GM18861 (cell line): ENCODE data around the gene THSD7B.

Source experiments
- ATAC-seq: cut with Tn5 transposase; IDR thresholded peaks from one replicate; pipeline ENCODE4 v1.9.1; 2021; ENCODE audit not compliant: unreplicated experiment

THSD7B gene

DNA sequence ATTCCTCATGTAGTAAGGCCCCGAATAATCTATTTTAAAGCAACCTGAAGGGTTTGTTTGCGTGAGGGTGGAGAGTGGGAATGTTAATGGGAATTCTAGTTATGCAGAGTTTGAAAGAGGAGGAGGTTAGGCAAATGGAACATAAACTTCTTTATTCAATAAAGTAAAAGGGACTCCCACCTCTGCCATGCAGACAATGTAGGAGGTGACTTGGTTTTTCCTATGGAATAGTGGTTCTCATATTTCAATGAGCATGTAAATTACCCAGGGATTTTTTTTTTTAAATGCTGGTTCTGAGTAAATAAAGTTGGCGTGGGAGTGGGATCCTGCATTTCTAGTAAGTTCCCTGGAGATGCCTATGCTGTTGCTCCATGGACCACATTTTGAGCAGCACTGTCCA is 367.9 kb downstream of the THSD7B start:
- ATAC-seq, result no peak

DNA sequence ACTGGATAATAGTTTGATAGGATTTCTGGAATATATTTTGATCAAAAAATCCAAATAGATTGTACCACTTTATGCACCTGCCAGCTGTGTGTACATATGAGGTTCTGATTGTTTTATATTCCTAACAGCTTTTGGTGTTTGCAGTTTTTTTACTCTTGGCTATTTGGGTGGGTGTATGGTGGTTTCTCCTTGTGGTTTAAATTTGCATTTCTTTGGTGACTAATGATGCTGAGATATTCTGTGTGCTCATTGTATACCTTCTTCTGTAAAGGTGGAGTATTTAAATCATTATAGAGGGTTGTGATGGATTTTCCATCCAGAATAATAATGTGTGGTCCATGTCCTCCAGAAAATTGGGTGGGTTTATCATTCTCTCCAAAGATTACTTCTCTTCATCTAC is 372.9 kb downstream of the THSD7B start:
- ATAC-seq, result no peak

DNA sequence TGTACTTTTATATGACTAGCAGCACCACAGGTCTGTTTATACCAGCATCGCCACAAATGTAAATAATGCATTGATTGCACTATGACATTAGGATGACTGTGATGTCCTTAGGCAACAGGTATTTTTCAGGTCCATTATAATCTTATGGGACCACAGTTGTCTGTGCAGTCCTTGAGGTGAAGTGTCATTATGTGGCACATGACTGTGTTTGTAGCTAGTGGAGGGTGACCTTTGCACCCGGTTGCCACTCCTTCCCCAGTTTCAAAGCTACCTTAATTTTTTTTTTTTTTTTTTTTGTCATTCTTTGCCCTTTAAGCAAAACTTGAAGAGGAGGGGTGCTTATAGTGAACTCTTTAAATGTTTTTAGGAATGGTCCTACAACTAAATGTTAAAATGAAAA is 386.4 kb downstream of the THSD7B start:
- no peak for ATAC-seq

DNA sequence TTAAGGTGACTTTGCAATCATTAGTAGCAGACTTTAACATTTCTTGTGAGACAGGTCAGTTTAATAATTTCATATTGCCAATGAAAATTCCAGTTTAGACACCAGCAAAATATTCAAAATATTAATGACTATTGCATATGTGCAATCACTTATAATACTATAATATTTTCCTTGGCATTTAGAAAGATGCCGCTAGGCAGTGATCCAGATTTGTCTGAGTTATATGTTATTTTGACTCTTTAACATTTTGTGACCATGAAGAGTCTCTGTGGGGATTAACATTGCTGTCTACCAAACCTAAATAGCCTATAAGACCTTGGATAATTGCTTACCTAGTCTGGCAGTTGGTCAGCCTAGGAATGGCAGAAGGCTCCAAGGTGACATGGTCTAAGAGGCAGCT is 389.6 kb downstream of the THSD7B start:
- ATAC-seq, result no peak

DNA sequence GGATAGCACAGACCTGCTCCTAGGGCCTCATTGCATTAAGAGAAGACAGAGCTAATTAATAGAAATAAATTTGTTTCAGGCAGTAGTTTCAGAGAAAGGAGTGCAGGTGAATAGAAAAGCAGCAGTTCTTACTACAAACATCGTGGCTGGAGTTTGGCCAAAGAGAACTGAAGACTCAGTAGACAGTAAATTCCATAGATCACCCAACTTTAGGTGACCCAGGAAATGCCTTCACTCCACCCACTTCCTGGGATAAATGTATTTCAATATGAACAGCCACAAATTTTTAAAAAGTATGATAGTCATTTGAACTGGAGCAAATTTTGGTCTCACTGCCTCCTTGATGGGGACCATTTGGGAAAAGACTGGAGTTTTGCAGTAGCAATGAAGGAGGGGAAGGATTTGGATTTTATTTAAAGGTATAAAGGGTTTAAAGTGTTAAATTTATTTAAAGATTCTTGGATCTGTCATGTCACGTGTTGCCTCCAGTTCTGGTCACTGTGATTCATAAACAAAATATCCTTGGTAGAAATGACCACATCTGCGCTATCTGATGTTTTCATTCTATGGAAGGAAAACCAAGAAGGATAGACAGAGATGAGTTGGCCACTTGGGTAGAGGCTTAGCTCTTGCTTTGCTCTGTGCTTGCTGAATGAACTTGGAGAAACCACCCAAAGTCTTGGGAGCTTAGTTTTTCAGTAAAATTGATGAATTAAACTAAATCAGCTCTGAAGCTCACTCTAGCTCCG is 390.2 kb downstream of the THSD7B start:
- ATAC-seq, result no peak

DNA sequence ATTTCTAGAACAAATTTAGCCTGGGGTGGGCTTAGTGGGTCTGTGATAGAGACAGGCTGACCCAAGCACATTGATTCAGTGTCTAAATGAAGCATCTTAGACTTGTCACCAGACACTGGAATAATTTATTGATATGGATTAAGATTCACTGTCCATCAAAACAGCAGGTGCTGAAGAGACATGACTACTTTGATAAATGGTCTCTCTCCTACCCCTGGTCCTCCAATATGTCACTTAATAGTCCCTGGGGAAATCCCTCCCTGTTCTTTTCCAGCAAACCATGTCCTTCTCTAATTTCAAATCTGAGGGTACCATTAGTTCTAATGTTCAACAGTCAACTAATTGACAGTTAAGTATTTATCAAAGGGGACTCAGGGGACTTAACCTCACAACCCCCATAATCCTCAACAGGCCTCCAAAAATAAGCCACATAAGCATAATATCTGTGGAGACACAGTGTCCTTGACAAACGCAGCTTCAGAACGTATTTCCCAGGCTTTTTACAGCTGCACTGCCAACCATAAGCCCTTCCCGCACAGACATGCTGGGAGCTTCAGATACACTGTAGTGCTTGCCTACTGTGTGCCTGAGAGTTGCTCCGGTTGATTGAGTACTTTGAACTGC is 391.0 kb downstream of the THSD7B start:
- no peak for ATAC-seq

DNA sequence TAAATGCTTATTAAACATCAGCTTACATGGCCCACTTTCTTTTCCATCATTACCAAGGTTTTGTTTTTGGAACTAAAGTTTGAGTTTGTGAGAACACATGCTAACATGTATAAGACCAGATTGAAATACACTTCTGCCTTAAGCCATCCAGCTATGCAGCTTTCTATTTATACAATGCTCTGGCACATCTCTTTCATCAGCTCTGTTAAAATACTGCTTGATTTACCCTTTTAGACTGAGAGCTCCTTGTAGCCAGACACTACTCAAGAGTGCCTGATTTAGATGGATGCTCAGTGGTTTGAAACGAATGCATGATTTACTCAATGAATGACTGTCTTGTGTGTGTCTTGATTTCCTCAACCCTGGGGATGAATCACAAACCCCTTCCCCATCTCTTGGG is 392.5 kb downstream of the THSD7B start:
- no peak for ATAC-seq

DNA sequence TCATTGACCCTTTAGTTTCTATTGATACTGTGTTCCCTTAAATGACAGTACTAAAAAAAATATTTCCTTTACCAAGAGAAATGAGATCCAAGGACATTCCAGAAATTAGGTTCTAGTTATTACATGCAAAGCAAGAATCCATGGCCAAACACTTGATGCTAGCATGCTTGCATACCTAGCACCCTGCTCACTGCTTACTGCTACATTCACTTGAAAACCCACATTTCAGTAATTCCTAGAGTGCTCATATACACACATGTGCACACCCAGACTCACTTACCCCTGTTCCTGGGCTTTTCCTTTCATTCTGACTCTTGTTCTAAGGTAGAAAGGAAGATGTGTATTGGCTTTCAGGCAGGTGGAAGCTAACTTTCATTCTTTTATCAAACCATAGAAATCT is 395.9 kb downstream of the THSD7B start:
- no peak for ATAC-seq

DNA sequence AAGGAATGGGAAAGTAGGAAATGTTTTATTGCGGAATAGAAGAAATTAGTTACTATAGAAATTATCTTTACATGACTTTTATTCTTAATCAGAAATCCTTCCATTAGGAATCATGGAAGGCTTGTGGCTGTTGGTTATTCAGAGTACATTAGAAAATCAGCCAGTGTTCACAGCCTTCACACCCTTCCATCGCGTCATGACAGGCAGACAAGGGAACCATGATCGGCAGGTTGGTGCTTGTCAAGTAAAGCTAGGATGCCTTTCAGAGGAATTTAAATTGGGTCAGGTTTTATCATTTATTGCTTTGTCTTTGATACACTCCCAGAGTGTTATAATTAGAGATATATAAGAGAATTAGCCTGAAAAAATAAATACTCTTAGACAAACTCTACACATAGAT is 400.6 kb downstream of the THSD7B start:
- ATAC-seq, result no peak

DNA sequence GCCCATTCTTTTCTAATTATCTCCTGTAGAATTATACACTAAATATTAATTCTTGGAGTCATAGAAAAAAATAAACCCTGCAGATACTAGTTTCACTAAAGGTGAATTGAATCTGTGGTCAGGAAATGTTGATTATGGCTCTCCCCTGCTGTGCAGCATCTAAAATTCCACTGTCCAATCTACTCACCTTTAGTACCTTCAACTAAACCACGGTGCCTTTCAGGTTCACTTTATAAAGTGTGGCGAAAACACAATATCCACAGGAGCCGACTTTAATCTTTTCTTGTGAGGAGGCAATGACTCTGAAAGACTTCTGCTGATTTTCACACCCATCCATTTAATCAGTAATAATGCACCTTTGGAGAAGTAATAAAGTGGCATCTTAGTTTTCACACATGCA is 402.3 kb downstream of the THSD7B start:
- ATAC-seq, result no peak

DNA sequence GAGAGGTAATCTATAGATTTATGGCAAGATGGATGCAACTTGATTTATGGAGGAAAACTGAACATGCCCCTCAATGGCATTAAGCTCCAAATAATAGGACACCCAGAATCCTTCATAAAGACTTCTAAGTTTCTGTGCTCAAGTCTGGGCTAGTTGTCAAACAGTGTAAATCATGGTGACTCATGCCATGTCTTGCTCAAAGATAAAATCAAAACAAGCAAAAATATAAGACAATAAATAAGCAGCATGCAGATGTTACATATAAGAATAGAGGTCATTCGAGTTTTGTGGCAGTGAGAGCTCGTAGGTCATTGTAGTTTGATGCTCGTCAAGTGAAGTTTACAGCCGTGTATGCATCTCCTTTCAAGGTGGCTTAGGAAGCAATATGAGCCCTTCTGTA is 403.2 kb downstream of the THSD7B start:
- no peak for ATAC-seq

DNA sequence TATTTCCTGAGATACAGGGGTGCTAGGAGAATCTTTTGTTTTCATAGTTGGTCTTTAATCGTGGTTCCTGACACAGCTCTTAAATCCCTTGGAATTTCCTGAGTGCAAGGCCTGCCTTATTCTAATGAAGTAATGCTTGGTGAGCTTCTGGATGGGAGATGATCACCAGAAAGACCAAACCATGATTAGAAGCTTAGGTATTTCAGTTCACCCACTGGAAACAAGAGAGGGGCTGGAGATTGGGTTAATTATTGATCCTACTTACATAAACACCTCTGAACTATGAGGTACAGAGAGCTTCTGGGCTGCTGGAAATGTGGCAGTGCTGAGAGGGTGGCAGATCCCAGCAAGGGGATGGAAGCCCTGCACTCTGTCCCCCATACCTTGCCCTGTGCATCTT is 406.8 kb downstream of the THSD7B start:
- no peak for ATAC-seq

DNA sequence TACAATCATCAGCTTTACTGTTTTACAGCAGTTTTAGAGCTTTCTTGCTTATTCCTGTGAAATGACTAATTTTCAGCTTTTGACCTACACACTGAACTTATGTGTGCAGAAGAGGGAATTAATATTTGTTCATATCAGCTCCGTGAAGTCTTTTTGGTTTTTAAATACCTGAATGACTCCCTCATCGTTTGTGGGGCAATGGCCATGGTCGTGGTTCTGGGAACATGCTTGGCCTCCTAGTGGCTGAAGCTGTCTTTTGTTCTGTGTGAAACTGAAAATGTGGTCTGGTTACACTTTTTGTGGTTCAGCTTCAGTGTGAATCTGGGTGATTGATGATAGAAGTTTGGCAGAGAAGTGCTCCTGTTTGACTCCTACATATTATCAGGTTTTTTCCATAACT is 408.1 kb downstream of the THSD7B start:
- peak; percentile 83 for ATAC-seq

DNA sequence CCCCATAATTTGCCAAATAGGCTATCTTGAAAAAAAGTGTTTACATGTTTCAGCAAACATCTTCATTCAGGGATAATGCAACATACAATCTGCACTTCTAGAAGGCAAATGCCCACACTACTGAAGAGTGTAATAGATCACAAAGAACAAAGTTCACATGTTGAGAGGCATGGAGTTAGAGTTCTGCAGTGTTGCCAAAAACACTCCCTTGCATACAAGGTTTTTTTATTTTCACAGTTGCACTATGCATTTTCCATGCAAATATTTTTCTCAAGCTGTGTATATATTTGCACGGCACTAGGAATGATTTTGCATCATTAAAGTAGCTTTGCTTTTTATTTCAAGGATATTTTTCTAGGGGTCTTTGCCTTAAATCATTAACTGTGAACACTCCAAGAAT is 409.9 kb downstream of the THSD7B start:
- ATAC-seq, result no peak

DNA sequence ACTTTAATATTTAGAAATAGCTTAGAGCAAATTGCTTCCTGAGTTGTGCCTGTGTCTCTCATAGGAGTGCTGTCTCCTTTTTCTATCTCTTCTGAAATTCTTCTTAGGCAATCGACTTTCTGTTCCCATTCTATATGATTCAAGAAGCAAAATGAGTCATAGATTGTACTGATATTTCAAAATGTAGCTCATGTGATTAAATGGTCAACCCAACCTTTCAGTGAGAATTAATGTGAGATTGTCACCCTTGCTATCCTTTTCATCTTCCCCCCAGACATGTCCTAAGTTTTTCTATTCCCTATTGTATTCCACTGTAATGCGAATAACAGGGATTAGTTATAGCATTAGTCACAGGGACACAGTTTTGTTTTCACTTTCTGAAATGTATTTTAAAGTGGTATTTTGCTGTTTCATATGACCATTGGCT is 413.6 kb downstream of the THSD7B start:
- ATAC-seq, result no peak

DNA sequence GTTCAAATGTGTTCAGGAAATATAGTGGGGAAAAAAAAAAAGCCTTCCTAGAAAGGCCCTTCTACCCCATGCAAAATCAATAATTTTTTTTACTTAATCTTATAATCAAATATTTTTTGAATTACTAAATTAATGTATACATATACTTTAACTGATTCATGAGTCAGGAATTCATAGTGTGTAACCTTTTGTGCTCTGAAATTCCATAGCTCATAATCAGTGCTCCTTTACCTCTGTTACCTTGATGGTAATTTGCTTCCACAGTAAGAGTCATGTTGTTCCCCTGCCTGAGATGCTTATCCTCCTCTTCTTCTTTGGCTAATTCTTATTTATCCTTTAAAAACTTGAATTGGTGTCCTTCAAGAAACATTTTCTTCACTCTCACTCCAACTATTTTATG is 414.2 kb downstream of the THSD7B start:
- no peak for ATAC-seq

DNA sequence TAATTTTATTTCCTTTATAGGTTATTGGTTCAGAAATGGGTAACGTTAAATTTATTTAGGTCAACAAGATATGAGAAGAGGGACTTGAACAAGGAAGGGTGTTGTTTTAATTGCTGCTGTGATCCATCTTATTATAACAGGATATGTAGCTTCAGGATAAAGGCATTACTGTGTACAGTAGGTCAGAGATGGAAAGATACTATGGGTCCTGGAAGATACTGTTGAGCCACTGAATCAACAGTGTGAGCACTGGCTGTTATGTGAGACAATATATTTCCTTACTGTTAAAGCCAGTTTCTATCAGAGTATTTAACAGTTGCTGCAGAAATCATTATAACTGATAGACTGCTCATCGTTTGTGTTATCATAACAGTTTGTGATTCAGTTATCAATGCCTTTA is 414.7 kb downstream of the THSD7B start:
- ATAC-seq, result no peak

DNA sequence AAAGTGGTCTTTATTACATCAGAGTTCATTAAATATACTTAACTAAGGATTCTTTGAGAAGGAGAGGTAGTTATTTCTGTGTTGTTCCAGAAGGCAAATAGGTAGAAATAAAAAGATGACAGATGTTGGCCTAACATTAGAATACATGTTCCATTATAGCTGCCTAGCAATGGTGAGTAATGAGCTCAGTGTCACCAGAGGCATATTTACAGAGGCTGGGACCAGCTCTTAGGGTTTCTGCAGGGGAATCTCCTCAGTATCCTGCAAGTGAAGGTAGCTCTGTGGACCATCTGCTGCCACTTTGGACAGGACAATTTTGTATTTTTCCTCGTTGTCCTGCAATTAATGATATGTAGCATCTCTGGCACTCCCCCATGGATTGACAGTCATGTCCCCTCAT is 416.0 kb downstream of the THSD7B start:
- no peak for ATAC-seq

DNA sequence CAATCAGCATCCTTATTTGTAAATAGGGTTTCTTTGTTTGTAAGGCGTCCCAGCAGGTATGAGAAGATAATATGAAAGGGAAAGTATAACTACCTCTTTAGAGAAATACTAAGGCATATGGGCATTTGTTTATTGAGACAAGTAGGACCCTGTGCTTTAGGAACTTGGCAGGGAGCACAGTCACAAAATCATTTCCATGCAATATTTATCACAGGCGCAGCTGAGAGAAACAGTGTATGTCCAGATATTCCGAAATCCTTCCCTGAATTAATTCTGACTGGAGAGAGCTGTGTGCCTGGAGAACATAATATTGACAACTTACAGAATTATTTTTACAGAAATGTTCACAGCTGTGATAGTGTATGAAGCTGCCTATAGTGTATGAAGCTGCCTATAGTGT is 416.7 kb downstream of the THSD7B start:
- no peak for ATAC-seq

DNA sequence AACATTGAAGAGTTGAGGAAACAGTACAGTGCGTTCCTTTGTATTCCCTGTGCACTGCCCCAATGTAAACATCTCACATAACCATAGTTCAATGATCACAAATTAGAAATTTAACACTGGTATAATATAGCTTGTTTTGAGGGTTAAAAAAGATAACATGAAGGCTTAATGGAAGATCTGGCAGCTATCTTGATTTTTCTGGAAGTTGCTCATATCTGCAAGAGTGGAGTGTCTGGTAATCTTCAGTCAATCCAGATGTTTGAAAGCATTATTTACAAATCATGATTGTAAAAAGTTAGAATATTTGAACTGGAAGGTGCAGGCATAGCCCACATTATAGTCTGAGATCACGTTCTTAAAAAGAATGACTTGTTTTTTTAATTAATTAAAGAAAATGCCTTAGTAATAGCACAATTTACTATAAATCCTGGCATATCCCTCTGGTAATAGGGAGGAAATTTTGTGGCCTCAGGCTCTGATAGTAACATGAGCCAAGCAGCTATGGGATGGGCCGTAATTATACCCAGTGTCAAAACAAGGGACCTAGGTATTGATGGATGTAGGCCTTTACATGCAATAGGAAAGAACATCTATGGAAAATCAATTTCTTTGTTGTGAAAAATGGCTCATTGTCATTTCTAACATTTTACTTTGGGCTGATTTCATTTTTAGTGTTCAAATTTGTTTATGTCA is 418.0 kb downstream of the THSD7B start:
- ATAC-seq, result no peak

DNA sequence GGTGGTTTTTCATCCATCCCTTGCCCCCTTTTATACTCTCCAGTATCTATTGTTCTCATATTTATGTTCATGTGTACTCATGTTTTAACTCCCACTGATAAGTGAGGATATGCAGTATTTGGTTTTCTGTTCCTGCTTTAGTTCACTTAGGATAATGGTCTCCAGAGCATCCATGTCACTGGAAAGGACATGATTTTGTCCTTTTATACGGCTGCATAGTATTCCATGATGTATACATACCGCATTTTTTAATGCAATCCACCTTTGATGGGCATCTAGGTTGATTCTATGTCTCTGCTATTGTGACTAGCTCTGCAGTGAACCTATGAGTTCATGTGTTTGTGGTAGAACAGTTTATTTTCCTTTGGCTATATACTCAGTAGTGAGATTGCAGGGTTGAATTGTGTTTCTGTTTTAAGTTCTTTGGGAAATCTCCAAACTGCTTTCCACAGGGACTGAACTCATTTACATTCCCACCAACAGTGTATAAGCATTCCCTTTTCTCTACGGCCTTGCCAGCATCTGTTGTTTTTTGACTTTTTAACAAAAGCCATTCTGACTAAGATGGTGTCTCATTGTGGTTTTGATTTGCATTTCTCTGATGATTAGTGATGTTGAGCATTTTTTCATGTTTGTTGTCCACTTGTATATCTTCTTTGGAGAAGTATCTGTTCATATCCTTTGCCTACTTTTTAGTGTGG is 420.2 kb downstream of the THSD7B start:
- ATAC-seq, result no peak

DNA sequence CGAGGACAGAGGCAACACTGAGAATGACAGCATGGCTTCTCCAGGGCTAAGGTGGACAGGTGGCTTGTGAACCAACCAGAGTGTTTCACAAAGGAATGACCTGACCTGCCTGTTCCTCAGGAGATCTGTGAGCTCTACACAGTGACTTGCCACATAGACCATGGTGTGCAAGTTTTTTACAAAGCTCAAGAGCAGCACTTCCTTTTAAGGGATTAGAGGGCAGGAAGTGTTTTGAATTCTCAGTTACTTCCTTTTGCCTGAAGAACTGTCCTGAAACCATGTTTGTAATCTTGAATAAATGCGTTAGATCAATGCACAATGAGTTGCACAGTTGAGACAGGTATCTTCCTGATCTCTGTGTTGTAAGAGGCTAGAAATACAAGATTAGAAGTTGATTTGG is 421.9 kb downstream of the THSD7B start:
- no peak for ATAC-seq
